Sigmoid colon (tissue), 4 donors: Measurements from ENCODE around the gene VSTM2L.

Experiments used
- EP300 ChIP-seq, 4 donors: sonication (generic); formaldehyde crosslinking; IDR thresholded peaks; one replicate each; pipeline ENCODE4 v1.6.1; 2017; ENCODE audit warnings: antibody characterized with exemption in 4 of 4
- POLR2A ChIP-seq, 2 donors: fragments of 450-650 bp; IDR thresholded peaks; one replicate each; pipeline ENCODE4 v1.6.1; 2016; ENCODE audit warnings: antibody characterized with exemption in 2 of 2, mild to moderate bottlenecking in 2 of 2, moderate library complexity in 2 of 2
- POLR2AphosphoS5 ChIP-seq, 4 donors: sonication (generic); formaldehyde crosslinking; IDR thresholded peaks; one replicate each; pipeline ENCODE4 v1.6.1; 2017; ENCODE audit warnings: antibody characterized with exemption in 4 of 4
- TF ChIP-seq, protein P1 (sequence below), 4 experiments: fragments of 450-650 bp in 3 of 4; fragments of 200-600 bp in 1 of 4; IDR thresholded peaks; one replicate each; pipeline ENCODE4 v1.5.1; 2016 to 2019; ENCODE audit warnings: antibody characterized with exemption in 4 of 4, mild to moderate bottlenecking in 3 of 4, moderate library complexity in 2 of 4

- TF ChIP-seq POLR2AphosphoS5 (IDR thresholded peaks at IDR 0.05) (no peak), POLR2A (IDR thresholded peaks at IDR 0.05) (no peak), EP300 (IDR thresholded peaks at IDR 0.05) (no peak)
- TF ChIP-seq, protein P1, sequence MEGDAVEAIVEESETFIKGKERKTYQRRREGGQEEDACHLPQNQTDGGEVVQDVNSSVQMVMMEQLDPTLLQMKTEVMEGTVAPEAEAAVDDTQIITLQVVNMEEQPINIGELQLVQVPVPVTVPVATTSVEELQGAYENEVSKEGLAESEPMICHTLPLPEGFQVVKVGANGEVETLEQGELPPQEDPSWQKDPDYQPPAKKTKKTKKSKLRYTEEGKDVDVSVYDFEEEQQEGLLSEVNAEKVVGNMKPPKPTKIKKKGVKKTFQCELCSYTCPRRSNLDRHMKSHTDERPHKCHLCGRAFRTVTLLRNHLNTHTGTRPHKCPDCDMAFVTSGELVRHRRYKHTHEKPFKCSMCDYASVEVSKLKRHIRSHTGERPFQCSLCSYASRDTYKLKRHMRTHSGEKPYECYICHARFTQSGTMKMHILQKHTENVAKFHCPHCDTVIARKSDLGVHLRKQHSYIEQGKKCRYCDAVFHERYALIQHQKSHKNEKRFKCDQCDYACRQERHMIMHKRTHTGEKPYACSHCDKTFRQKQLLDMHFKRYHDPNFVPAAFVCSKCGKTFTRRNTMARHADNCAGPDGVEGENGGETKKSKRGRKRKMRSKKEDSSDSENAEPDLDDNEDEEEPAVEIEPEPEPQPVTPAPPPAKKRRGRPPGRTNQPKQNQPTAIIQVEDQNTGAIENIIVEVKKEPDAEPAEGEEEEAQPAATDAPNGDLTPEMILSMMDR (IDR thresholded peaks at IDR 0.05) = no peak
Measured at GRCh38 chr20:37868851-37869333, 34.0 kb upstream of the VSTM2L start.
